GM23338 (cell line): ENCODE results near the gene AGAP5. TPM values are rescaled to one million over a fixed set of nuclear protein-coding genes. Genes with fewer than 3 reads are reported as not detected.
A peak's percentile ranks its signal among the peaks of the same experiment; 100 is the strongest.

Experiments used
- ATAC-seq: fragments of 200-7000 bp; cut with Tn5 transposase; 3 replicates; pipeline ENCODE4 v1.9.1; 2020
- DNase-seq: peaks from one replicate; pipeline ENCODE4 v3.0.0-alpha.2; 2015; ENCODE audit warnings: low spot score
- H2AFZ ChIP-seq: fragments of 200-600 bp; sonication (generic); 2 replicates; pipeline ENCODE4 v1.8.0; 2016; ENCODE audit warnings: antibody characterized with exemption, mild to moderate bottlenecking, moderate library complexity
- H3F3A ChIP-seq: fragments of 200-600 bp; sonication (generic); replicated peaks from 2 replicates; pipeline ENCODE4 v1.8.0; 2017; ENCODE audit warnings: antibody characterized with exemption, mixed run types, low read depth
- H3K27ac ChIP-seq: fragments of 200-600 bp; sonication (generic); 2 replicates; pipeline ENCODE4 v1.6.1; 2016; ENCODE audit warnings: low read depth
- H3K27me3 ChIP-seq: fragments of 200-600 bp; sonication (generic); 2 replicates; pipeline ENCODE4 v1.8.0; 2016; ENCODE audit warnings: mild to moderate bottlenecking, mixed run types, moderate library complexity; ENCODE audit not compliant: insufficient read depth
- H3K36me3 ChIP-seq: fragments of 200-600 bp; sonication (generic); 2 replicates; pipeline ENCODE4 v1.8.0; 2016; ENCODE audit warnings: mild to moderate bottlenecking; ENCODE audit not compliant: insufficient read depth
- H3K4me1 ChIP-seq: fragments of 200-600 bp; sonication (generic); 2 replicates; pipeline ENCODE4 v1.8.0; 2016; ENCODE audit warnings: mild to moderate bottlenecking, moderate library complexity; ENCODE audit not compliant: insufficient read depth
- H3K4me2 ChIP-seq: fragments of 200-600 bp; sonication (generic); 2 replicates; pipeline ENCODE4 v1.7.1; 2017; ENCODE audit warnings: mixed run types
- H3K4me3 ChIP-seq: fragments of 200-600 bp; sonication (generic); 2 replicates; pipeline ENCODE4 v1.6.1; 2016; ENCODE audit warnings: mixed run types
- H3K79me2 ChIP-seq: fragments of 200-600 bp; sonication (generic); replicated peaks from 2 replicates; pipeline ENCODE4 v1.8.0; 2017; ENCODE audit warnings: mild to moderate bottlenecking; ENCODE audit not compliant: insufficient read depth
- H3K9me2 ChIP-seq: fragments of 200-600 bp; sonication (generic); 2 replicates; pipeline ENCODE4 v1.8.0; 2017; ENCODE audit not compliant: insufficient read depth
- H4K20me1 ChIP-seq: fragments of 200-600 bp; sonication (generic); replicated peaks from 2 replicates; pipeline ENCODE4 v1.8.0; 2017; ENCODE audit warnings: mild to moderate bottlenecking; ENCODE audit not compliant: insufficient read depth
- H3K27ac Mint-ChIP-seq: 2 replicates; pipeline ENCODE4 v1.8.0; 2020; ENCODE audit warnings: inconsistent platforms, mild to moderate bottlenecking, moderate library complexity, mixed read lengths
- H3K27me3 Mint-ChIP-seq: 3 replicates; pipeline ENCODE4 v1.8.0; 2022; ENCODE audit warnings: low read depth, mild to moderate bottlenecking, moderate library complexity, mixed read lengths, inconsistent platforms; ENCODE audit not compliant: insufficient read depth, poor library complexity
- H3K36me3 Mint-ChIP-seq: 3 replicates; pipeline ENCODE4 v1.8.0; 2021; ENCODE audit warnings: low read depth, mild to moderate bottlenecking, inconsistent platforms, moderate library complexity, mixed read lengths
- H3K4me1 Mint-ChIP-seq: 3 replicates; pipeline ENCODE4 v1.8.0; 2020; ENCODE audit warnings: mild to moderate bottlenecking, inconsistent platforms, mixed read lengths
- H3K4me3 Mint-ChIP-seq: 3 replicates; pipeline ENCODE4 v1.8.0; 2021; ENCODE audit warnings: moderate library complexity, mild to moderate bottlenecking, inconsistent platforms, mixed read lengths
- H3K9me3 Mint-ChIP-seq: 3 replicates; pipeline ENCODE4 v1.8.0; 2020; ENCODE audit warnings: moderate library complexity, mild to moderate bottlenecking, inconsistent platforms, mixed read lengths
- ZNF331 ChIP-seq: fragments of 250-450 bp; sonication (Bioruptor Pico); IDR thresholded peaks from 2 replicates; pipeline ENCODE4 v1.5.0; 2020; ENCODE audit warnings: low read depth, mild to moderate bottlenecking, moderate library complexity
- polyA plus RNA-seq: library from polyadenylated mRNA; unstranded; fragments of >200 nt; fragmentation: Nextera tagmentation; extraction: Ambion mirVana; gene quantifications from 2 replicates; pipeline ENCODE4 v1.2.1, GENCODE V29; 2016
- total RNA-seq: library from RNA; depleted of rRNA; stranded (reverse); fragments of >200 nt; shearing (Covaris generic); gene quantifications from 2 replicates; pipeline ENCODE4 v1.2.3, GENCODE V29; 2014
- TF ChIP-seq, protein P1 (sequence below): fragments of 250-450 bp; sonication (Bioruptor Pico); IDR thresholded peaks from 2 replicates; pipeline ENCODE4 v1.5.0; 2020; ENCODE audit warnings: mild to moderate bottlenecking, moderate library complexity

AGAP5 gene
- total and polyA plus RNA-seq, 2 experiments from 2014 or later, result 5.0 to 5.3 TPM

DNA sequence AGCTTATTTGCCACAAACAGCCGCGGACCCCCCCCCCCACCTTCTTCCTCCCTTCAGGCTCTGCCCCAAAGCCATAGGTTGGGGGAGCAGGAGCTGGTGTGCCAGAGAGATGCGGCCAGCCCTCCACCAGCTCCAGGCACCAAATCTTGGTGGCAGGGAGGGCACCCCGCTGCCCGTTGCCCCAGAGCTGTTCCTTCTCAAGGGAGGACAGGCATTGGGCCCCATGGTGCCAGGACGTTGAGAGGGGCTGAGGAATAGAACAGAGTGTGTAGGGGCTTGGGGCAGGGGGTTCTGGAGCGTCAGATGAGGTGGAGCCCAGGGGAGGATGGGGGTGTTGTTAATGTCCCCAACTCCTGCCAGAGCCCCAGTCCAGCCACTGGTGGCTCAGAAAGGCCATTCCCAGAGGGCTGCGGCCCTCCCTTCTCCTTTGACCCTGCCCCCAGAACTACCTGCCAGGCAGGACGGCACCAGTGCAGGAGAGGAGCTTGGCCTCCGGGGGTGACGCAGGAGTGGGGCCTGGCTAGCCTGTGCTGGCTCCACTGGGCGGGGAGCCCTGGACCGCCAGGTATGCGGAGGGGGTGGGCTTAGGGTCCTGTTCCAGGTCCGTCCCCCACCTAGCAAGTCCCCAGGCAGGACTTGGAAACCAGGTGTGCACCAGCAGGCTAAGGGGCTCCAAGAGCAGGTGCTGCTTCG is 36.3 kb upstream of the AGAP5 start (continued):
- TF ChIP-seq, protein P1, sequence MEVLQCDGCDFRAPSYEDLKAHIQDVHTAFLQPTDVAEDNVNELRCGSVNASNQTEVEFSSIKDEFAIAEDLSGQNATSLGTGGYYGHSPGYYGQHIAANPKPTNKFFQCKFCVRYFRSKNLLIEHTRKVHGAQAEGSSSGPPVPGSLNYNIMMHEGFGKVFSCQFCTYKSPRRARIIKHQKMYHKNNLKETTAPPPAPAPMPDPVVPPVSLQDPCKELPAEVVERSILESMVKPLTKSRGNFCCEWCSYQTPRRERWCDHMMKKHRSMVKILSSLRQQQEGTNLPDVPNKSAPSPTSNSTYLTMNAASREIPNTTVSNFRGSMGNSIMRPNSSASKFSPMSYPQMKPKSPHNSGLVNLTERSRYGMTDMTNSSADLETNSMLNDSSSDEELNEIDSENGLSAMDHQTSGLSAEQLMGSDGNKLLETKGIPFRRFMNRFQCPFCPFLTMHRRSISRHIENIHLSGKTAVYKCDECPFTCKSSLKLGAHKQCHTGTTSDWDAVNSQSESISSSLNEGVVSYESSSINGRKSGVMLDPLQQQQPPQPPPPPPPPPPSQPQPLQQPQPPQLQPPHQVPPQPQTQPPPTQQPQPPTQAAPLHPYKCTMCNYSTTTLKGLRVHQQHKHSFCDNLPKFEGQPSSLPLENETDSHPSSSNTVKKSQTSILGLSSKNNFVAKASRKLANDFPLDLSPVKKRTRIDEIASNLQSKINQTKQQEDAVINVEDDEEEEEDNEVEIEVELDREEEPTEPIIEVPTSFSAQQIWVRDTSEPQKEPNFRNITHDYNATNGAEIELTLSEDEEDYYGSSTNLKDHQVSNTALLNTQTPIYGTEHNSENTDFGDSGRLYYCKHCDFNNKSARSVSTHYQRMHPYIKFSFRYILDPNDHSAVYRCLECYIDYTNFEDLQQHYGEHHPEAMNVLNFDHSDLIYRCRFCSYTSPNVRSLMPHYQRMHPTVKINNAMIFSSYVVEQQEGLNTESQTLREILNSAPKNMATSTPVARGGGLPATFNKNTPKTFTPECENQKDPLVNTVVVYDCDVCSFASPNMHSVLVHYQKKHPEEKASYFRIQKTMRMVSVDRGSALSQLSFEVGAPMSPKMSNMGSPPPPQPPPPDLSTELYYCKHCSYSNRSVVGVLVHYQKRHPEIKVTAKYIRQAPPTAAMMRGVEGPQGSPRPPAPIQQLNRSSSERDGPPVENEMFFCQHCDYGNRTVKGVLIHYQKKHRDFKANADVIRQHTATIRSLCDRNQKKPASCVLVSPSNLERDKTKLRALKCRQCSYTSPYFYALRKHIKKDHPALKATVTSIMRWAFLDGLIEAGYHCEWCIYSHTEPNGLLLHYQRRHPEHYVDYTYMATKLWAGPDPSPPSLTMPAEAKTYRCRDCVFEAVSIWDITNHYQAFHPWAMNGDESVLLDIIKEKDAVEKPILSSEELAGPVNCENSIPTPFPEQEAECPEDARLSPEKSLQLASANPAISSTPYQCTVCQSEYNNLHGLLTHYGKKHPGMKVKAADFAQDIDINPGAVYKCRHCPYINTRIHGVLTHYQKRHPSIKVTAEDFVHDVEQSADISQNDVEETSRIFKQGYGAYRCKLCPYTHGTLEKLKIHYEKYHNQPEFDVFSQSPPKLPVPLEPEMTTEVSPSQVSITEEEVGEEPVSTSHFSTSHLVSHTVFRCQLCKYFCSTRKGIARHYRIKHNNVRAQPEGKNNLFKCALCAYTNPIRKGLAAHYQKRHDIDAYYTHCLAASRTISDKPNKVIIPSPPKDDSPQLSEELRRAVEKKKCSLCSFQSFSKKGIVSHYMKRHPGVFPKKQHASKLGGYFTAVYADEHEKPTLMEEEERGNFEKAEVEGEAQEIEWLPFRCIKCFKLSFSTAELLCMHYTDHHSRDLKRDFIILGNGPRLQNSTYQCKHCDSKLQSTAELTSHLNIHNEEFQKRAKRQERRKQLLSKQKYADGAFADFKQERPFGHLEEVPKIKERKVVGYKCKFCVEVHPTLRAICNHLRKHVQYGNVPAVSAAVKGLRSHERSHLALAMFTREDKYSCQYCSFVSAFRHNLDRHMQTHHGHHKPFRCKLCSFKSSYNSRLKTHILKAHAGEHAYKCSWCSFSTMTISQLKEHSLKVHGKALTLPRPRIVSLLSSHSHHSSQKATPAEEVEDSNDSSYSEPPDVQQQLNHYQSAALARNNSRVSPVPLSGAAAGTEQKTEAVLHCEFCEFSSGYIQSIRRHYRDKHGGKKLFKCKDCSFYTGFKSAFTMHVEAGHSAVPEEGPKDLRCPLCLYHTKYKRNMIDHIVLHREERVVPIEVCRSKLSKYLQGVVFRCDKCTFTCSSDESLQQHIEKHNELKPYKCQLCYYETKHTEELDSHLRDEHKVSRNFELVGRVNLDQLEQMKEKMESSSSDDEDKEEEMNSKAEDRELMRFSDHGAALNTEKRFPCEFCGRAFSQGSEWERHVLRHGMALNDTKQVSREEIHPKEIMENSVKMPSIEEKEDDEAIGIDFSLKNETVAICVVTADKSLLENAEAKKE (CRISPR knock-in tag), result no peak

DNA sequence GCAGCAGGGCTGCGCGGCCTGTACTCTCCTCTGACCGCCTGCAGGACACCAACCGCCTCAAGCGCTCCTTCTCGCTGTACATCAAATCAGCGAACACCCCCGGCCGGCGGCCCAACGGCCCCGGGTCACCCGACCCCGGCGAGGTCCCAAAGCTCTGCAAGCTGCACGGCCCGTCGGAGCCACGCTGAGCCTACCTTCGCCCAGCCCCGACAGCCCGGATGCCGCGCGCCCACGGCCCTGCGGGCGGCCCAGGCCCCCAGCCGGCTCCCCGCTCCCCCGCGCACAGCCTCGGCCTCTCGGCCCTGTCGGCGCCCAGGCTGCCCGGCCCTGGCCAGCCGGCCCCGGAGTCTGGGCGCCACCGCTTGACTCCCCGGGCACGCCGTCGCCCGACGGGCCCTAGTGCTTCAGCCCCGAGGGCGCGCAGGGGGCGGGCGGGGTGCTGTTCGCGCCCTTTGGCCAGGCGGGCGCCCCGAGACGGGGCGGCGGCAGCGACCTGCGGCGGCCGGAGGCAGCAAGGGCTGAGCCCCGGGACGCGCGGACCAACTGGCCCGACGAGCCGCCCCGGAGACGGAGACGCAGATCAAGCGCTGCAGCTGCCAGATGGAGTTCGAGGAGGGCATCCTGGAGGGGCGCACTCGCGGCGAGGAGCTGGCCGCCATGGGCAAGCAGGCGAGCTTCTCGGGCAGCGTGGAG is 35.2 kb upstream of the AGAP5 start:
- ATAC-seq (peak; percentile 29), DNase-seq (peak; percentile 78)
- H4K20me1 ChIP-seq, result no peaks in the 10 kb centered on the region
- TF ChIP-seq ZNF331 (CRISPR knock-in tag), result no peak
- H3K4me3 ChIP-seq, result peak overlapping the region; percentile 59
- peaks cover 19% of the 10 kb centered on the region for H3K79me2 ChIP-seq
- H3K27me3 ChIP-seq, result no peaks in the 10 kb centered on the region
- Mint-ChIP-seq H3K27ac (no peak overlapping the region), H3K4me3 (no peak overlapping the region), H3K36me3 (peaks cover 10% of the 10 kb centered on the region; the same call in 1 of the 3 replicates), H3K4me1 (0 out of 3 replicates have a peak, but pooled peaks cover 3% of the 10 kb centered on the region), H3K27me3 (peaks cover 6% of the 10 kb centered on the region), H3K9me3 (no peaks in the 10 kb centered on the region)
- peak overlapping the region; percentile 71; the same call in 1 of the 2 replicates for H3K4me2 ChIP-seq
- no peak overlapping the region; the same call in 1 of the 2 replicates for H2AFZ ChIP-seq
- H3K36me3 ChIP-seq, result peaks cover under 1% of the 10 kb centered on the region; the same call in 1 of the 2 replicates
- H3K4me1 ChIP-seq, result peaks cover 12% of the 10 kb centered on the region
- no peak overlapping the region for H3K27ac ChIP-seq
- peaks cover 15% of the 10 kb centered on the region; the same call in 1 of the 2 replicates for H3F3A ChIP-seq
- H3K9me2 ChIP-seq, result no peaks in the 10 kb centered on the region
